ENCODE results near the gene POTEF.
"Not testable (repeated sequence)": the region's sequence is repeated elsewhere in the genome, so short reads cannot be mapped to it uniquely, and the experiment has no call there.

POTEF gene

DNA sequence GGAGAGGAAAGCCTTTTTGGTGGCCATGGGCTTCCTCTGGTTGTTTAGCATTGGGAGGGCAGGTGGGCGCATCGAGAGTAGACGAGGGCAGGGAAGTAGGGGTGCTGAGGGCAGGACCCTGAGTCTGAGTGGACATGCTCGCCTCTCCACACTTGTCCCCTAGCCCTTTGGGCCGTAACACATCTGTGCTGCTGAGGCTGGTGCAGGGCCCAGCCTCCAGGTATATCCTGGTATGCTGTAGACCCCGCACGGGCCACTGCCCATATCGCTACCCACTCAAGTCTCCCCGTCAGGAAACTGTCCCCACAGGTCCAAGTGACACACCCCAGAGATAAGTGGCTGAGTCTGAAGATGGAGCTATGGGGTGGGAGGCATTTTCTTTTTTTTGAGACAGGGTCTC lies 29.6 kb upstream of the POTEF start:
- TF ChIP-seq ZFX (IDR thresholded peaks at IDR 0.05) (no peak), CTCF (conservative IDR thresholded peaks at IDR 0.05) (no peak)
- no peak overlapping the region for H3K27ac ChIP-seq

DNA sequence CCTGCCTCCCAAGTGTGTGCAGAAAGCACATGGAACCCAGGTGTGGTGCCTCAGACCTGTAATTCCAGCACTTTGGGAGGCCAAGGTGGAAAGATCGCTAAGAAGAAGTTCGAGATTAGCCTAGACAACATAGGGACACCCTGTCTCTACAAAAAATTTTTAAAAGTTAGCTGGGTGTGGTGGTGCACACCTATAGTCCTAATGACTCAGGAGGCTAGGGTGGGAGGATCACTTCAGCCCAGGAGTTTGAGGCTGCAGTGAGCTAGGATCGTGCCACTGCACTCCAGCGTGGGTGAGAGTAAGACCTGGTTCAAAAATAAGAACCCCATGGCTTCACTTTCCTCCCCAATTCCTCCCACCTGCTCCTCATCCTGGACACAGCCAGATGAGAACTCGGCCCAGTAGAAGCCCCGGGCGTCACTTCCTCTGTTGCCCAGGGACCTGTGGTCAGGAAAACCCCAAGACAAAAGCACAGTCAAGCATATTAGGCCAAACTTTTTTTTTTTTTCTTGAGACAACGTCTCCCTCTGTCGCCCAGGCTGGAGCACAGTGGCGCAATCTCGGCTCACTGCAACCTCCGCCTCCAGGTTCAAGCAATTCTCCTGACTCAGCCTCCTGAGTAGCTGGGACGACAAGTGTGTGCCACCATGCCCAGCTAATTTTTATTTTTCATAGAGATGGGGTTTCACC lies 28.9 kb upstream of the POTEF start:
- not testable (repeated sequence) for H3K27ac ChIP-seq

DNA sequence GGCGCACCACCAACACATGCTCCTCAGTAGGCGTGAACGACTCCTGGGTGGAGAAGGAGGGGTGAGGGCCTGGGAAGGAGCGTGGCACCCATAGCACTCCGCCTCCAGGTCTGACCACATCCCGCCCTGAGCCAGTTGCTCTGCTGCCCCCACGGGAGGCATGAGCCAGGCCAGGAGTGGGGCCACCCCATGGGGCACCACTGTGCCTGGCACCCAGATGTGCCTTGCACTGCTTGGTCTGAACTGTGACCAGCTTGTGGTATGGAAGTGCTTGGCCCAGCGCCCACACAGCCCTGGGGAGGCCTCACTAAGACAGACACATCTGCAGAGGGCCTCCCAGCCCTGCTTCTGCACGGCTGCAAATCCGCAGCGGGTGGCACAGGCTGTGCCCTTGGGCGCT lies 28.3 kb upstream of the POTEF start:
- not testable (repeated sequence) for H3K27ac ChIP-seq

DNA sequence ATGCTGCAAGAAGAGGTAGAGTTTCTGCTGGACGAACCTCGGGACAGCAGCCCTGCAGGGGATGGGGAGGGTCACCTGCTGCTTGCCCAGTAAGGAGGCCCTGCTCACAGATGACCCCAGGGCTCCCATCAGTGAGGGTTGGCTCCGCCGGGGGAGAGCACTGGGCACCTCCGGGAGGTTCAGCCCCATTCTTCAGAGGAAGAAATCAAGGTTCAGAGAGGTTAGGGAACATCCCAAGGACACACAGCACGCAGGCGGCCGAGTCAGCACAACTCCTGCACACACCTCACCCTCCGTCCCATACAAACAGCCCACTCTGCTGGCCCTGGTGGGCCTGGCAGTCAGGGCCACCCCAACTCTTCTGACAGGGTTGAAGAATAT lies 27.6 kb upstream of the POTEF start:
- TF ChIP-seq CTCF (conservative IDR thresholded peaks at IDR 0.05) (no peak), ZFX (IDR thresholded peaks at IDR 0.05) (no peak)
- H3K27ac ChIP-seq: no peak overlapping the region; the same call in 1 of the 2 replicates

DNA sequence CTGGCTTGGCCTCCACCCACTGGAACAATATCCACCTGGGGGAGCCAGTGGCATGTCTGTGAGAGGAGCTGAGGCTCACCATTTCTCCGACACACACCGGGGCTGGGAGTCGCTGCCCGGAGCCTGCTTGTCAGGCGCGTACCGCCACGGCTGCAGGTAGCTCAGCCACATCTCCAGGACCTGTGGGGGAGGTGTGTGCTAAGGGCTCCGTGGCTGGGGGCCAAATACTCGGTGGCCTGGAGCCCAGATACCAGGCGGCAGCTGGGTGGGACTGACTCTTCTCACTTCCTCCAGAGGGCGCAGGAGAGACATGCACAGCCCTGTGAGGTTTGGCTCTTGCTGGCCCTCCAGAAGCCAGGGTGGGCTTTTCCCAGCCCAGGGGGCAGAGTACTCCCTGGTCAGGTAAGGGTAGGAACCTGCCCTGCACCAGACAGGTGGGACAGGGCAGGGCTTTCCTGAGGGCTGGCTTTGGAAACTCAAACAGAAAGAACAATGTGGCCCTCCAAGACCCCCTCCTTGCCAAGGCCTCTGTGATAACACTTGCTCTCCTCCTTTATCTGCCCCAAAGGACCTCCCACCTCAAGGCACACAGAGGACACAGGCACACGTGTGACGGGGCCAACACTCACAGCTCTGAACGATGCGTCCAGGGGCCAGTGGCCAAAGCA lies 27.1 kb upstream of the POTEF start:
- peak; percentile 79 for TF ChIP-seq CTCF (conservative IDR thresholded peaks at IDR 0.05)
- peak overlapping the region; percentile 43; the same call in 1 of the 2 replicates for H3K27ac ChIP-seq

DNA sequence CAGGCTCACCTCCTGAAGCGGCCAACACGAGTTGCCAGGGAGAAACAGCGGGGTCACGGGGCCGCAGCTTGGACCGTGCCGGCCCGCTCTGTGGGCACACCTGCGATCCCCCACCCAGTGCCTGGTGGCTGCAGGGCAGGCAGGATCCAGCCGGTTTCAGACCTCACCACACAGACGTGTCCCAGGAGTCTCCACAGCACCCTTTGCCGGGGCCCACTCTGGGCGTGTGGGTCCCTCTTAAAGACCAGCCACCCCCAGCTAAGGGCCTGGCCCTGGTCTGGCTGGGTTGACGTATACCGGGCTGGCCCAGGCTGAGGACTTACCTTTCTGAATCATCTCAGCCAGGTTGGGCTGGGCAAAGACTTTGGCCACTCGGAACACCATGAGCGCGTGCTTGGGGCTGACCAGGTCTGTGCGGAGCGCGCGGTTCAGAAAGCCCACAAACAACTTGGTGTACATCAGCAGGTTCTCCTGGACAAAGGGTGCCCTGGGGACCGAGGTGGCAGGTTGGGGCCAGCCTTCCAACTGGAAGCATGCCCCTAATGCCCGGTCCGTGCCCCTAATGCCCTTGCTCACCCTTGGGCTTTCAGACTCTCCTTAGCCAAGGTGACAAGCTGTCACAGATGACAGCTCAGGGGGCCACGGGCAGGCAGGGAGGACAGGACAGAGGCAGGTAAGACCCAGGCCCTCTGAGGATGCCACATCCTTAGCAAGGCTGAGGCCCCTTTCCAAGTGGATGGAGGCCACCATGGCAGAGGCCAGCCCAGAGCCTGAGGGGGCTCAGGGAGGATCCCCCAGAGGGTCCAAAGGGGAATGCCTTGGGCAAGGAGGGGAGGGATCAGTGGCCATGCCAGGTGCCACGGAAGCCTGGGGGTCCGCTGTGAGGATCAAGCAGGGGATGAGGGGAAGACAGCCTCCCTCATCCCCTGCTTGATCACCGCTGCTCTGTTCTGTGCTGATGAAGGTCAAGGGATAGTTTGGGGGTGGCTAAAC lies 26.0 kb upstream of the POTEF start:
- H3K27ac ChIP-seq: peak overlapping the region; percentile 43; the same call in 1 of the 2 replicates
- TF ChIP-seq CTCF (conservative IDR thresholded peaks at IDR 0.05) (no peak), ZFX (IDR thresholded peaks at IDR 0.05) (no peak)

- H3K27ac ChIP-seq: not testable (repeated sequence)
These were observed 25.4 kb upstream of the POTEF start for GRCh38 chr2:130154423-130154770.

DNA sequence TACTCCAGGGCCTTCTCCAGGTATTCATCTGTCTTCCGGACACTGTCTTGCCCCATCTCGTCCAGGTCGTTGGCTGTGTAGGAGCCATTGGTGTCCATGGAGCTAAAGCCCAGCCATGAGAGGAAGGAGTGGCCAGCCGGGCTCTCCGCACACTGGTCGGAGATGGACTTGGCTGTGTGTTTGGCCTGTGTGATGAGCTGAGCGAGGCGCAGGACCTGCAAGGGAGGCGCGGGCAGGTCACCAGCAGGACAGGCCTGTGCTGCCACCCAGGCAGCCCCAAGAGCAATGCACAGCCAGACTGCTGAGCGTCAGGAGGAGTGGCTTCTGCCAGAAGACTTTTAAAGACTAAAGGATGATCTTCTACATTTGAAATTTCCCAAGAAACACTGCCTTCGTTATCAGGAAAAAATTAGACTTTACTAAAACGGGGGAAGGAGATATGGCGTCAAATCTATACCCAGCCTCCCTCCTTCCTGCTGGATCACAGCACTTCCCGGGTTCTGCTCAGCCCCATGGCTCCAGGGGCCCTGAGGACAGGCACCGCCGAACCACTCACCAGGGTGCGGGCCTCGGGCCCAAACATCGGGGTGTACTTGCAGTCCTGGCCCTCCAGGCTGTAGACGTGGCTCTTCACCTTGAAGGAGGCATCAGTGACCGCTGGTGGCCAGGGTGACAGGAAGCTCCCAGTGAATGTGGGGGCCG lies 24.9 kb upstream of the POTEF start:
- H3K27ac ChIP-seq: not testable (repeated sequence)
